ENCODE results near the gene HOXD10. TPM values are rescaled to one million over a fixed set of nuclear protein-coding genes. Genes with fewer than 3 reads are reported as not detected.

HOXD10 gene
- total RNA-seq, 1 donor from 2014 or later: not detected

- no peak overlapping the region for H3K4me3 Mint-ChIP-seq (ENCODE audit: unreplicated experiment)
- H3K9me3 Mint-ChIP-seq (ENCODE audit: low read depth): no peaks in the 10 kb centered on the region
- no peak overlapping the region for H3K27ac Mint-ChIP-seq (ENCODE audit: unreplicated experiment)
- peaks cover 89% of the 10 kb centered on the region for H3K27me3 Mint-ChIP-seq (ENCODE audit: low read depth)
- no peak for TF ChIP-seq CTCF (IDR thresholded peaks at IDR 0.05)
- H3K4me1 Mint-ChIP-seq (ENCODE audit: low read depth): peaks cover 20% of the 10 kb centered on the region
- H3K36me3 Mint-ChIP-seq (ENCODE audit: low read depth): peaks cover 2% of the 10 kb centered on the region
- no peak for DNase-seq (ENCODE audit: low spot score)
These were observed 25.7 kb upstream of the HOXD10 start for GRCh38 chr2:176090862-176091261.

- no peak for DNase-seq (ENCODE audit: low spot score)
- Mint-ChIP-seq H3K4me1 (ENCODE audit: low read depth) (peaks cover 22% of the 10 kb centered on the region), H3K27ac (ENCODE audit: unreplicated experiment) (no peak overlapping the region), H3K36me3 (ENCODE audit: low read depth) (peaks cover 2% of the 10 kb centered on the region), H3K4me3 (ENCODE audit: unreplicated experiment) (peak overlapping the region; percentile 33), H3K27me3 (ENCODE audit: low read depth) (peaks cover 90% of the 10 kb centered on the region), H3K9me3 (ENCODE audit: low read depth) (no peaks in the 10 kb centered on the region)
- no peak for TF ChIP-seq CTCF (IDR thresholded peaks at IDR 0.05)
These were observed 25.0 kb upstream of the HOXD10 start for GRCh38 chr2:176091329-176092258.

GRCh38 chr2:176092270-176093144 lies 24.1 kb upstream of the HOXD10 start, which contains the start of gene HOXD13:
Gene HOXD13 (plus strand): TSS chr2:176092721. CDS start chr2:176092891, 170 bp downstream.
- peaks cover 31% of the 10 kb centered on the region for H3K4me1 Mint-ChIP-seq (ENCODE audit: low read depth)
- peaks cover 90% of the 10 kb centered on the region for H3K27me3 Mint-ChIP-seq (ENCODE audit: low read depth)
- TF ChIP-seq CTCF (IDR thresholded peaks at IDR 0.05): no peak
- no peak within 1 kb of the TSS for H3K27ac Mint-ChIP-seq (ENCODE audit: unreplicated experiment)
- H3K4me3 Mint-ChIP-seq (ENCODE audit: unreplicated experiment): peak within 1 kb of the TSS; percentile 54
- DNase-seq (ENCODE audit: low spot score): no peak
- peaks cover 2% of the 10 kb centered on the region for H3K36me3 Mint-ChIP-seq (ENCODE audit: low read depth)
- no peaks in the 10 kb centered on the region for H3K9me3 Mint-ChIP-seq (ENCODE audit: low read depth)

DNA sequence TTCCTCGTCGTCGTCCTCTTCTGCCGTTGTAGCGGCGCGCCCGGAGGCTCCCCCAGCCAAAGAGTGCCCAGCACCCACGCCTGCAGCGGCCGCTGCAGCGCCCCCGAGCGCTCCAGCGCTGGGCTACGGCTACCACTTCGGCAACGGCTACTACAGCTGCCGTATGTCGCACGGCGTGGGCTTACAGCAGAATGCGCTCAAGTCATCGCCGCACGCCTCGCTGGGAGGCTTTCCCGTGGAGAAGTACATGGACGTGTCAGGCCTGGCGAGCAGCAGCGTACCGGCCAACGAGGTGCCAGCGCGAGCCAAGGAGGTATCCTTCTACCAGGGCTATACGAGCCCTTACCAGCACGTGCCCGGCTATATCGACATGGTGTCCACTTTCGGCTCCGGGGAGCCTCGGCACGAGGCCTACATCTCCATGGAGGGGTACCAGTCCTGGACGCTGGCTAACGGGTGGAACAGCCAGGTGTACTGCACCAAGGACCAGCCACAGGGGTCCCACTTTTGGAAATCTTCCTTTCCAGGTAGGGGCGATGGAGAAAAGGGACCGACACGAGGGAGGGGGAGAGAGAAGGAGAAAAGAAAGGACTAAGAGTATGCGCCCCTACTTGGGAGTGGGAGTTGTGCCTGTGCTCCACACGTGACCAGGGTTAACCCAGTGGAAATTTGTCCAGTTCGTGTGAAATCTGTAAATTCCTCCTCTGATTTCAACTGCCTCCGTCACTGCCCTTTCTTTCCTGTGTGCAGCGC lies 23.3 kb upstream of the HOXD10 start:
- no peak for DNase-seq (ENCODE audit: low spot score)
- Mint-ChIP-seq H3K4me3 (ENCODE audit: unreplicated experiment) (peak overlapping the region; percentile 54), H3K36me3 (ENCODE audit: low read depth) (peaks cover 3% of the 10 kb centered on the region), H3K27me3 (ENCODE audit: low read depth) (peaks cover 90% of the 10 kb centered on the region), H3K4me1 (ENCODE audit: low read depth) (peaks cover 31% of the 10 kb centered on the region), H3K9me3 (ENCODE audit: low read depth) (no peaks in the 10 kb centered on the region), H3K27ac (ENCODE audit: unreplicated experiment) (no peak overlapping the region)
- peak; percentile 48 for TF ChIP-seq CTCF (IDR thresholded peaks at IDR 0.05)

All from chondrocyte (in vitro differentiated cells).